ENCODE results near the gene TMEM232. TPM values are rescaled to one million over a fixed set of nuclear protein-coding genes. Genes with fewer than 3 reads are reported as not detected.

TMEM232 gene
- total and polyA plus RNA-seq, 2 donors (not counting 3 experiments of a cell fraction or from before 2014, with no cell fraction given): 0.17 to 0.38 TPM

DNA sequence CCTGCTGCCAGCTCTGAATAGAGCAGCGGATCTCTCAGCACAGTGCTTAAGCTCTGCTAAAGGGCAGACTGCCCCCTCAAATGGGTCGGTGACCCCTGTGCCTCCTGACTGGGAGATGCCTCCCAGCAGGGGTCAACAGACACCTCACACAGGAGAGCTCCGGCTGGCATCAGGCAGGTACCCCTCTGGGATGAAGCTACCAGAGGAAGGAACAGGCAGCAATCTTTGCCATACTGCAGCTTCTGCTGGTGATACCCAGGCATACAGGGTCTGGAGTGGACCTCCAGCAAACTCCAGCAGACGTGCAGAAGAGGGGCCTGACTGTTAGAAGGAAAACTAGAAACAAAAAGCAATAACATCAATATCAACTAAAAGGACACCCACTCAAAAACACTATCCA, 131.6 kb downstream of the TMEM232 start:
- intact Hi-C loops (cut with micrococcal nuclease): no loop called here
- no peak for DNase-seq (ENCODE audit: low read depth, low spot score)
- no peak overlapping the region for H3K9ac ChIP-seq (replicated peaks; ENCODE audit: extremely low read depth, insufficient read depth, low read length)
- no peaks in the 10 kb centered on the region for H3K27me3 ChIP-seq (ENCODE audit: control insufficient read depth in 2 of 2, insufficient read depth in 2 of 2, low read length in 2 of 2)
- H3K4me1 ChIP-seq (ENCODE audit: control insufficient read depth, extremely low read depth, insufficient read depth, low read length): no peaks in the 10 kb centered on the region
- ChIA-PET POLR2A (no interaction called here), CTCF (no interaction called here)
- dilution Hi-C loops (cut with MboI; ENCODE audit: extremely low pct_ligation_motif_present, low sequenced_read_pairs): no loop called here
- no peaks in the 10 kb centered on the region for H3K9me3 ChIP-seq (replicated peaks; ENCODE audit: control insufficient read depth, insufficient read depth, low read length)
- no TSS peak for BruUV-seq (replicated peaks)
- no peaks in the 10 kb centered on the region for H3K9me1 ChIP-seq (replicated peaks; ENCODE audit: control insufficient read depth, extremely low read depth, insufficient read depth, low read length)
- H3K4me3 ChIP-seq (replicated peaks in 1 of 3; ENCODE audit: insufficient read depth in 1 of 3, low read depth in 1 of 3, low read length in 3 of 3): no peak overlapping the region
- H3K79me2 ChIP-seq (ENCODE audit: control insufficient read depth, insufficient read depth, low read length): no peaks in the 10 kb centered on the region
- no peaks in the 10 kb centered on the region for H4K20me1 ChIP-seq (replicated peaks; ENCODE audit: control insufficient read depth, extremely low read depth, insufficient read depth, low read length)
- TF ChIP-seq, protein P1, sequence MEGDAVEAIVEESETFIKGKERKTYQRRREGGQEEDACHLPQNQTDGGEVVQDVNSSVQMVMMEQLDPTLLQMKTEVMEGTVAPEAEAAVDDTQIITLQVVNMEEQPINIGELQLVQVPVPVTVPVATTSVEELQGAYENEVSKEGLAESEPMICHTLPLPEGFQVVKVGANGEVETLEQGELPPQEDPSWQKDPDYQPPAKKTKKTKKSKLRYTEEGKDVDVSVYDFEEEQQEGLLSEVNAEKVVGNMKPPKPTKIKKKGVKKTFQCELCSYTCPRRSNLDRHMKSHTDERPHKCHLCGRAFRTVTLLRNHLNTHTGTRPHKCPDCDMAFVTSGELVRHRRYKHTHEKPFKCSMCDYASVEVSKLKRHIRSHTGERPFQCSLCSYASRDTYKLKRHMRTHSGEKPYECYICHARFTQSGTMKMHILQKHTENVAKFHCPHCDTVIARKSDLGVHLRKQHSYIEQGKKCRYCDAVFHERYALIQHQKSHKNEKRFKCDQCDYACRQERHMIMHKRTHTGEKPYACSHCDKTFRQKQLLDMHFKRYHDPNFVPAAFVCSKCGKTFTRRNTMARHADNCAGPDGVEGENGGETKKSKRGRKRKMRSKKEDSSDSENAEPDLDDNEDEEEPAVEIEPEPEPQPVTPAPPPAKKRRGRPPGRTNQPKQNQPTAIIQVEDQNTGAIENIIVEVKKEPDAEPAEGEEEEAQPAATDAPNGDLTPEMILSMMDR (IDR thresholded peaks at IDR 0.05; ENCODE audit: extremely low read depth in 1 of 2, insufficient read depth in 1 of 2, low read depth in 1 of 2, low read length in 2 of 2): no peak
- TF ChIP-seq JUN (IDR thresholded peaks at IDR 0.05; ENCODE audit: borderline replicate concordance, insufficient read depth, insufficient read length, low read depth) (no peak), POLR2AphosphoS5 (IDR thresholded peaks at IDR 0.05; ENCODE audit: insufficient read depth, low read depth, low read length) (no peak), POLR2A (IDR thresholded peaks at IDR 0.05; ENCODE audit: low read depth, low read length) (no peak), FOS (IDR thresholded peaks at IDR 0.05; ENCODE audit: borderline replicate concordance, insufficient read depth, low read length) (no peak), EZH2 (IDR thresholded peaks at IDR 0.05; ENCODE audit: borderline replicate concordance, low read depth, low read length, severe bottlenecking) (no peak), GATA2 (IDR thresholded peaks at IDR 0.05; ENCODE audit: insufficient read depth, insufficient read length, low read depth, low read length) (no peak), MYC (IDR thresholded peaks at IDR 0.05; ENCODE audit: low read depth, low read length) (no peak)
- TF ChIP-seq, protein P2, sequence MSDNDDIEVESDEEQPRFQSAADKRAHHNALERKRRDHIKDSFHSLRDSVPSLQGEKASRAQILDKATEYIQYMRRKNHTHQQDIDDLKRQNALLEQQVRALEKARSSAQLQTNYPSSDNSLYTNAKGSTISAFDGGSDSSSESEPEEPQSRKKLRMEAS (IDR thresholded peaks at IDR 0.05; ENCODE audit: insufficient read depth, insufficient read length): no peak
- FAIRE-seq: no peak
- no peak overlapping the region for H2AFZ ChIP-seq (ENCODE audit: low read depth, low read length)
- H3K4me2 ChIP-seq (ENCODE audit: insufficient read depth, low read length): no peak overlapping the region
- no peak overlapping the region for H3K27ac ChIP-seq (ENCODE audit: insufficient read depth, low read depth, low read length)
- no peaks in the 10 kb centered on the region for H3K36me3 ChIP-seq (ENCODE audit: control insufficient read depth in 2 of 2, extremely low read depth in 1 of 2, insufficient read depth in 2 of 2, low read length in 2 of 2)
